ENCODE results near the gene TNFRSF18.

TNFRSF18 gene

DNA sequence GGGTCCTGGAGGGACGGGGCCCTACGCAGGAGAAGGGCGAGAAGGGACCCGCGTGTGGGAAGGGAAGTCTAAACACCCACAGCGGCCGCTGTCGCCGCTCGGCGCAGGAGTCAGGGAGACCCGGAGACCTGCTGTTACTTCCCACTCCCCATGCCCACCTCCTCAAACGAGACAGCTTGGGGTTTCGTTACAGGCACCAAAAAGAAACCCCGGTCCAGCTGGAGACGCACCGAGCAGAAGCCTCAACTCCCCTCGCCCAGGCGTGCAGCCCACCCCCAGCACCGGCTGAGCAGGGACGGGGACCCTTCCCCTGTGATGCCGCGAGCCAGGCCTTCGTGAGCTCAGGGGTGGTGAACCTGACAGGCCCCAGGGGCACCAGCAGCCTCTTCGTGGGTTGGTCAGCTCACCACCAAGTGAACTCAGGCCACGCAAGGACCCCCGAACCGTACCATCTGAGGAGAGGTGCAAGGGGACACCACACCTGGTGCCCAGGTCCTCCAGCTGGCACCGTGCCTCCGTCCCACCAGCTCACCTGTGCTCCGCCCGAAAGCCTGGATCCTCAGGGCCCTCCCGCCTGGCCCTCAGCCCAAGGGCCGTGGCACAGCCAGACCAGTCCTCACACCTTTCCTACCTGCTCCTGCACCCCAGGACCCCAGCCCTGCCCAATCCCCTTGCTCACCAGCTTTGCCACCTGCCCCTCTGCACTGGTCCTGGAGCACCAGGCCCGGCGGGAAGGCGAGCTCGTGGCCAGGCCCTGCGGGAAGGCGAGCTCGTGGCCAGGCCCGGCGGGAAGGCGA lies 20.4 kb upstream of the TNFRSF18 start:
- no peak for DNase-seq

DNA sequence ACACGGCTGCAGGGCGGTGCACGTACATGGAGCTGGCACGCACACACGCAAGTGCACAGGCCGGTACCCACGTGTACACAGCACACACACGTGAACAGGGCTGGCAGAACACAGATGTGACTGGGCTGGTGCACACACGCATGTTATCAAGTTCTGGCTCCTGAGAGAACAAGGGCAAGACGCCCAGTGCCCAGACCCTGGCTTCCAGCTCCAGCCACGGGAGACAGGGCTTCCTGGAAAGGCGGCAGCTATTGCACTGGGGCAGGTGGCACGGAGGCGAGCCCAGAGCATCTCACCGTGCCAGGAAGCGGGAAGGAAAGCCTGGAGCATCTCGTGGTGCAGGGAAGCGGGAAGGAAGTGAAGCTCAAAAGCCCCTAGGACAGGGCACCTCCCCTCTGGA lies 19.5 kb upstream of the TNFRSF18 start:
- DNase-seq, result no peak

DNA sequence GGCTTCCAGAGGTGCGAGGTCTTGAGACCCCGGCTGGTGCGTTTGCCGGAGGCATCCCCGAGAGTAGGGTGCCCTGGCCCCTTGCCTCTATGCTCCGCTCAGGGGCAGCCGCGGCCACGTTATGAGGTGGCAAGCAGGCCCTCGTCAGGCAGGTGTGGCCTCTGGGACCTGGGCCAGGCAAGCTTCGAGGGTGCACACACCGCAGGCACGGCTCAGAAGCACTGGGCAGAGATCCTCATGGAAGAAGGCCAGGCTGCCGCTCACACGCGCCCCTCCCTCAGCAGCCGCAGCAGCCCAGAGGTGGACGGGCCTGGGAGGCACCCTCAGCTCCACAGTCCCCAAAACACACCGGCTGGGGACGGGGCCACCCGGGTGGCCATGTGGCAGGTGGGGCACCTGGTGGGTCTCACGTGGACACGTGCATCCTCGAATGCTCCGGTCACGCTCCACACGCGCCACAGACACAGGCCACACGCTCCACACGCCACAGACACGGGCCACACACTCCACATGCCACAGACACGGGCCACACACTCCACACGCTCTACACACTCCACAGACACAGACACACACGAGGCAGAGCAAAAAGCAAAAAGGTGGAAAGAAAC lies 18.9 kb upstream of the TNFRSF18 start:
- no peak for DNase-seq

DNA sequence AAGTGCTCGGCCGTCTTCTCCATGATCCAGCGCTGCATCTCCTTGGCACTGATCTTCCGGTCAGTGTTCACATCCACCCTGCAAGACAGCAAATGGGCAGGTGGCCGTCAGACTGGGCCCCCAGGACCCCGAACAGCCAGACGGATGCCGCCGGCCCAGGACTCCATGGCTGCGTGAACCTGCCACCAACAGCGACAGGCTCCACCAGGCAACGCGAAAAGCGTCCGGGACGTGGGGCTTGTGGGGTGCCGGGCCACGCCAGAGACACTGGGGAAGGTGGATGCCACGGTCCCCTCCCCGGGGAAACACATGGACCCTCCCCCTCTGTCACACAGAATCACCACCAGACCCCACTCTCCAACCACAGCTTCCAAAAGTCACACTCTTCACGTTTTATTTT lies 17.5 kb upstream of the TNFRSF18 start:
- DNase-seq, result no peak

DNA sequence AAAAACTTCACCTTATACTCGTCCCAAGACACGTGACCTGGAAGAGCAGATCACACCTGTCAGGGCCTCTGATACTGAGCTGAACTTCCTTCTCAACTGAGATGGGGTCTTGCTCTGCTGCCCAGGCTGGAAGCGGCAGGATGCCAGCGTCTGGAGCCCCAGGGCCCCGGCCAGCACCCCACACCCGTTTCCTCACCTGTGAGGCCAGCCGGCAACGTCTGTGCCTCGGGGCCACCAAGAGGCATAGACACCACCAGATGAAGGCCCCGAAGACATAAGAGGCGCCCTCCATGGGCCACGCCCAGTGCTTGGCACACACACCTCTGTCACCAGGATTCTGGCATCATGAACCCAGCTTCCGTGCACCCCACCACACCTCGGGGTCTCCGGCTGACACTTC lies 16.9 kb upstream of the TNFRSF18 start:
- DNase-seq, result no peak

DNA sequence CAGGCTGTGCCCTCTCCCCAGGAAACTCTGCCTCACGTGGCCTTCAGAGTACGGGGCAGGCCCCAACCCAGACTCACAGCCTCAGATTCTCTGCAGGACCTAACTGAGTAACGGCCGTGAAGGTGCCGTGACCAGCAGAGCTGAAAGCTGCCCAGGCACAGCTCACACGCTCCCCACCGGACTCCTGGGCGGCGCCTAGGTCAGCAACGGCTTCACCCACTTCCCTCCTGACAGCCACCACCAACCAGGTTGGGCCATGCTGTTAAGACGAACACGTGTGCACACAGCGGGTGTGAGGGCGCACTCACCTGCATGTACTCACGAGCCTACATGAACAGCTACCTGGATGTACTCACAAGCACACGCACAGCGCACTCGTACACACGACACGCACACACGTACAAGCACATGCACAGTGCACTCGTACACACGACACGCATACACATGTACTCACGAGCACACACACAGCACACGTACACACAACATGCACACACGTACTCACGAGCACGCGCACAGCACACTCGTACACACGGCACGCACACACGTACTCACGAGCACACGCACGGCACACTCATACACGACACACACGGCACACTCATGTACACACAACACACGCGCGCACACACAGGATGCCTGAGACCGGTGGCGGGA lies 16.3 kb upstream of the TNFRSF18 start:
- no peak for DNase-seq

DNA sequence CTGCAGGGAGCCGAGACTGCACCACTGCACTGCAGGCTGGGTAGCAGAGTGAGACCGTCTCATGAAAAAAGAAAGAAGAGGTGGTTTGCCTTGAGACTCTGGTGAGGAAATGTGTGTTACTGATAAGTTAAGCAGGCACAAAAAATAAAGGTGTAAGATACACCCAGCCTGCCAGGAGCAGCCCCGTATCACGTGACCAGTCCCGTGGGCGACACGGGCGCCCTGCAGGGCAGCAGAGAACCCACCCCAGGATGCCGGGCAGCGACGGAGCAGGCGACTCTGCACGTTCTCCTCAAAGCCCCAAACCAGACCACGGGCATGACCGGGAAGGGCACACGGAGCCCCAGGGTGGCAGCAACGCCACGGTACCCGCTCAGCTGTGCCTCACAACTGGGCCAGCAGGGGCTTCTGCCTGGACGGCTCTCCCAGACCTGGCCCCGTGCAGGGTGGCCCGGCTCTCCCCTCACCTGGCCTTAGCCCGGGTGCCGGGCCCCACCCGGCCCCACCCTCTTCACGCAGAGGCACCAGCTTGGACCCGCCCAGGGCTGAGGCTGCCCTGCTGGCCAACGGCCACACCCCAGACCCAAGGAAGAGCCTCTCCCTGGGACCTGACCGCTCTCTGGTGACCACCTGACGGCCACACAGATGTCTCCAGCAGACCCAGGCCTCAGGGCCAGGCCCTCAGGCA lies 15.6 kb upstream of the TNFRSF18 start:
- DNase-seq, result no peak

DNA sequence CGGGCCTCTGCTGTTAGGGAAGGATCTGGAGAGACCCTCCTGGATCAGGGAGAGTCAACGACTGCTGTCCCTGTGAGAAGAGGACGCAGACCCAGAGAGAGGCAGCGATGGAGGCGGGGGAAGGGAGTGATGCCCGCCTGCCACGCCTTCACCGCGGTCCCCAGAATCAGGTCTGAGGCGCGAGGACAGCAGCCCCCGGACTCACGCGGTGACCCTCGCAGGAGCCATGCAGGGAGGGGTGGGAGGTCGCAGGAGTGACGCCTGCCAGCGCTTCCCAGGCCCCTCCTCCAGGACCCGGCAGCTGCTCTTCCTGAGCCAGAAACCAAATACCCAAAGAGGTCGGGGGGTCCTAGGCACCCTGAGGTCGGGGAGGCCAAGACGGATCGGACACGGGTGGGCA lies 13.8 kb upstream of the TNFRSF18 start:
- no peak for DNase-seq

DNA sequence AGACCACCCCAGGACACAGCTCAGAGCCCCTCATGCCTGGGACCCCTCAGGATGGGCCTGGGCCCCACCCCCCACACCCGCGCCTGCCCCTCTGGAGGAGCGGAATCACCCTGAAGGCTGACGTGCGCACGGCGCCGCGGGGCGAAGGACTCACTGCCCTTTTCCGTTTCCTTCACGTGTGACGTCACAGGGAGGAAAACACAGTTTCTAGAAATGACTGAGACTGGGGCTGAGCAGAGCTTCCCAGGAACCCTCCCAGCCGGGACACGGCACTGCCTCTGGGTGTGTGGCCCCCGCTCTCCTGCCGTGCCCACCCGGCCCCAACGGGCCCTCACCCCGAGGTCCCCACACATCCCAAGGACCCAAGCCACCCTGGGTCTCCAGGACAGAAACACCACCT lies 12.9 kb upstream of the TNFRSF18 start:
- DNase-seq, result no peak

DNA sequence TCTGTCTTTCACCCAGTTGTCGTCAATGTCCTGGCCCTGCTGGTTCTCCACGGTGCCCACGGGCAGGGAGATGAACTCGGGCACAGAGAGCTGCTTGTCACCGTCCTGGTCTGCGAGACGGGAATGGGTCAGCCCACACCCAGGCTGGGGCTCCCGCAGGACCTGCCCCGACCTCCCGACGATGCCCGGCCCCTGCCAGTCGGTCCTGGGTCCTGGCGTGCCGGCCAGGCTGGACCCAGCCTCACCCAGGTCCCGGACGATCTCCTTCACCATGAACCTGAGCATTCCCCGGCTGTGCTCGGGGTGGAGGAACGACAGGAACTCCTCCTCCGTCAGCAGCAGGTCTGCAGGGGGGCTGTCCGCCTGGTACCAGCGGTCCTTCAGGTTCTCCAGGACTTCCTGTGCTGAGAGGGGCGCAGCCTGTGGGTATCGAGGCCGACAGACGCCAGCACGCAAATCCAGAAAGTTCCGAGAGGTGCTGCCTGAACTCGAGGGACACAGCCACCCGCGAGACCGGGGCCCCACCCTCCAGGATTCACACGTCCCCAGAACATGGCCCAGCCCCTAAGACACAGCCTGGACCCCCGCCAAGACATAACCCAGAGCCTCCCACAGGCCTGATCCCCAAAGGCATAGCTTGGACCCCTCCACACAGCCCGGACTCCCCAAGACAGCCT lies 12.3 kb upstream of the TNFRSF18 start:
- no peak for DNase-seq

DNA sequence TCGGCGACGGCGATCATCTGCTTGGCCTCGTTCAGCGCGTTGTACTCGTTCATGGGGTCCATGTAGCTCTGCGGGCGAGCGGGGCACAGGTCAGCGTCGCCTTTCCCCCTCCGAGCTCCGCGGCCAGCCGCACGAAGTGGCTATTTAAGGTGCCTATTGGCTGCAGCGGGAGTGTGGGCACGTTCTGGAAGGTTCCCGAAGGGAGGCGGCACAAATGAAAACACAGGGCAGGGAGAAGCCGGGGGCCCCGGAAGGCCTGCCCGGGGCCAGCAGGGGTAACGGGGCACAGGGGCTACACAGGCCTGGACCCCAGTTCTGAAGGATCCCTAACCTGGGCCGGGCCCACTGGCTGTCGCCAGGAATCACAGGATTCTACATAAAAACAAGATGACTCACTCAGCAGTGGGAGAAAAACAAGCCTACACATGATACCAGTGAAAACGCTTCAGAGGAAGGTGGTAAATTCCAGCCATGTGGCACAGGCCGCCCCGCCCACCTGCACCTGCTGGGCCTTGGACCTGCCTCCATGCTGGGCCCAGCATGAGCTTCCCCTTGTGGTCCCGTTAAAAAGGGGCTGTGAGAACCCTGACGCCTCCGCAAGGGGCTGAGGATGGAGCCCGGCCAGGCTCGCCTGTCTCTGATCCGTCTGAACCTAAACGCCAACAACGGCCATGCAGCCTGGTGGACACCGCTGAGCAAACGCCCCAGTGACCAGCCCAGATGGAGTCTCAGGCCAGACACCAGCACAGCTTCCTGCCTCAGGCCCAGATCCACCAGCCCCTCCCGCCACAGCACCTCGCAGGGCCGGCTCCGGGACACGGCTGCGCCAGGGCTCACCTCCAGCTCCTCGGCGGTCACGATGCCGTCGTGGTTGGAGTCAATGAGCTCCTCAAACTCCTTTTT lies 11.5 kb upstream of the TNFRSF18 start:
- DNase-seq, result no peak

DNA sequence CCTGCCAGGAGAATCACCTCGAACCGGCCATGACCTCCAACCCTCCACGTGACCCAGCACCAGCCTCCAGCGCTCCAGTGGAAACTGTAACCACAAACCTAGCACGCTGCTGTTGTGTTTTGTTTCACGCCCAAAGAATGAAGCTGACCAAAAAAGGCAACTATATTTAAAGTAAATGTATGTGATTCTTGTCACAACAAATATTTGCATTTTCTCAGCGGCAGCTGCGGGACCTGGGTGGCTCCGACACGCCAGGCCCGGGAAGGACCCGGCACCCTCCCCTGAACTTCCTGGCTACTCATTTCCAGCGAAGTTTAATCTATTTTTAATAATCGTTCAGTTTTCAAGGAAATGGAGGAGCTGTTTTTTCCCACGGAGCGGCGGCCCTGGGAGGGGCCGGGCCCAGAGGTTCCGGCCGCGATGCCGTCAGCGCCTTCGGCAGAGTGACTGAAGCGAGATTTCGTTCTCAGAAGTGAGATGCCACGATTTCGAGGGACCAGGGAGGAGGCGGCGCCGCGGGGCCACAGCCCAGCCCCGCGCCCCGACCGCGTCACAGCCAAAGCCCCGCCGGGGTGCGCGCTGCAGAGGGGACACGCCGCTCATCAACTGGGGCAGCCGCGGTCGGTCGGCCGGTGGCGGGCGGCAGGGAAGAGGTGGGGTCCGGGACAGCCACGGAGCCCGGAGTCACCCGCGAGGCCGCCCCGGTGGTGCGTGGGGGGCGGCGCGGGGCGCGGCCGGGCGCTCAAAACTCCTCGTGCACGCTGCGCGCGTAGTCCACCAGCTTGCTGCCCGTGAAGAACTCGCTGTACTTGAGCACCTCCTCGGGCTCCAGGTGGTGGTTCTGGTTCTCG lies 10.6 kb upstream of the TNFRSF18 start:
- DNase-seq, result no peak

DNA sequence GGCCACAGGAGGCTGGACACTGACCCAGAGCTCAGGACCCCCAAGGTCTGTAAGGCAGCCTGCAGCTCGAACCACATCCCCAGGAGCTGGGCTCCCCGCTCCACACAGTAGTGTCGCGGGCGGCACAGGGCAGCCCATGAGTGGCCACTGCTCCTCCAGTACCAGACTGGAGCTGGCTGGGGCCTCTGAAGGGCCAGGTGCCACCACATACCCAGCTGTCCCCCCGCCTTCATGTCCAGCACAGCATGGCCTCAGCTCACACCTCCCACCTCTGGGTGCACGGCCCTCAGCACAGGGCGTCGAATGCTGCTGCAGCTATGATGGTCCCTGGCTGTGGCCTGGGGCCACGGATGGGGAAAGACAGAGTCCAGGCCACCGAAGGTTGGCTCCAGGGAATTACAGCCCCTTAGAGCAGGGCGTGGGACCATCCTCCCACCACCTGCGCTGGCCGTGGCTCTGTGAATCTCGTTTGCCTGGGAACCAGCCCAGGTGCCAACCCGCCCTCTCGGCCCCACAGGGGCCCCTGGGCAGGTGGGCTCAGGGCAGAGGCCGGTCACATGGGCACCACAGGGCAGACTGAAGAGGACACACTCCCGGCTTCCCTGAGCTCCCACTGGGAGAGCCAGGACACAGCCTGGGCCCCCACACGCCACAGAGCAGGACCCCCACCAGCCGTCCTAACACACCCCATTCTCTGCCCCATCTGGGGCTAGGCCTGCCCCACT lies 9.7 kb upstream of the TNFRSF18 start:
- DNase-seq, result no peak

DNA sequence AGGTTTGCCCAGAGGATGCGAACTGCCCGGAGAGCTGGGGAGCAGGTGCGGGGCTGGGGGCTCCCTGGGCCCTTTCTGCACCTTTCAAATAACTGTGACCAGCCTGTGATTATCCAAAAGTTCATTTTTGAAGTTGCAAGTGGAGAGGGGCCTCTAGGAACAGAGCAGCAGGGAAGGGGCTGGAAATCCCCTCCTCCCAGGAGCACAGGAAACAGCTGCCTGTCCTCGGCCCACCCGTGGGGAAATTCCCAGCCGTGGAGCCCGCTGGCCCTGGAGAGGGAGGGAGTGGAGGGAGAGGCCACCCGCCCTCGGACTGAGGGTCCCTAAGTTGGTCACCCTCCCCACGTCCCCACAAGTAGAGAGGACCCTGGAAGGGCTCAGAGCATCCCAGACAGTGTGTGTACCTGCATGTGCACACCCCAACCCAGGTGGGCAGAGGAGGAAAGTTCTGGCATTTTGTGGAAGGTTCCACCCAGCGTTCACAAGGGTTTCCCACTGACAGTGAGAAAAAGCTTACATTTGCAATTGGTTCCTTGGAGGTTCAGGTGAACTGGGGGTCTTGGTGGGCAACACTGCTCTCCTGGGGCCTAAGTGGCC lies 8.8 kb upstream of the TNFRSF18 start:
- DNase-seq, result no peak

DNA sequence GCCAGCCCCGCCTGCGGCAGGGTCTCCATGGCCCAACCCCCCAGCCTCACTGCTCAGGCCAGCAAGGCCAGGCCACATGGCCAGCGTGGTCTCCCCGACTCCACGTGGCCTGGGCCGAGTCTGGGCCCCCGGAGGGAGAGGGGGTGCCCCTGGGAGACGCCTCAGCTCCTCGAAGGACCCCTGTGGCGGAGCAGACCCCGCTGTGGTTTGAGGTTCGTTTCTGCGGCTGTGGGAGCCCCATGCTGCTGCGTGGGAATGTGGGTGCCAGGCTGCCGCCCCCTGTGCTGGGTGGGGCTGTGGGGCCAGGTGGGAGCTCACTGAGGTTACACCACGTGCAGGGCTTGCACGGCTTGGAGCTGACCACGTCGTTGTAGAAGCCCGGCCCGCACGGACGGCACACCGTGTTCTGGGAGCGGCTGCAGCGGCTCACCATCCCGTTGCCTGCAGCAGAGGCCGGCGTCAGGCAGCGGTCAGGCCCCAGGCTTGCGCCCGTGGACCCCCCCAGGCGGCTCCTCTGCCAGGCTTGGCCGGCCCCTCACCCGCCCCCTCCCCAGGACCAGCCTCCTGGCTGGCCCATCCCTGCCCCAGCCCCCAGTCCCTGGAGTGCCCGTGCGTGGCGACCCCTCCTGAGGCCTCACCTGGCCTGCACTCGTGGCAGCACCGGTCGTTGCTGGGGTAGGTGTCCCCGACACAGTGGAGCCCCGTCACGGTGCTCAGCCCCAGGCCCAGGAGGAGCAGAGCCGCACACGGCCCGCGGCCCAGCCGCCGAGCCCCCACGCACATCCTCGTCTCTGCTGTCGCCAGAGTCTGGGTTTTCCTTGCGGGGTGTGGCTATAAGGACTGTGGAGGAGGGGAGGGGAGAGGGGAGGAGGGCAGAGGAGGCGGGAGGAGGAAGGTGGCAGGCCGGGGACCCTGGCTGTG lies 7.2 kb upstream of the TNFRSF18 start, which contains the start of gene TNFRSF4:
TNFRSF4 (minus strand) TSS at position 809 of the 921 bp plus-strand sequence; CDS start at position 783, 26 bp downstream.
- no peak for DNase-seq

DNA sequence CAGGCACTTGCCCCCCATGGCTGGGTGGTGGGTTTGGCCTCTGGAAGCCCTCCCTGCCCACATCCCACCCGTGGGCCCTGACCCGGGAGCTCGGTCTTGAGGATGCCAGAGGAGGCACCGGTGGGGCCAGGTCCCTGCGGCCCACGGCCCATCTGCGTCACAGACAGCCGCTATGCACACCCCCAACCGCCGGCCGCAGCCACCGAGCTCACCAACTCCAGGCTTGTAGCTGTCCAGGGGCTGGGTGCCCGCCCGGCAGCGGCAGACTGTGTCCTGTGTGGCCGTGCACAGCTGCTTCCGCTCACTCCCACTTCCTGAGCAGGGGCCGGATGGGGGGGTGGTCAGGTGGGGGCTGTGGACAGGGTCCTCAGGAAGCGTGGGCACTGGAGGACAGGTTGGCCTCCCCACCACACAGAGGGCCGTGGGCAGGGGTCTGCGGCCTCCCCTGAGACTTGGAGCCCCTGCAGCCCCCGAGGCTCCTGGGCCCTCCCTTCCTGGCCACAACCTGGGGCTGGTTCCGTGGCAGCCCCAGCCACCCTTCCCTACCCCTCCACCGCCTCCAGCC lies 6.5 kb upstream of the TNFRSF18 start:
- no peak for DNase-seq

DNA sequence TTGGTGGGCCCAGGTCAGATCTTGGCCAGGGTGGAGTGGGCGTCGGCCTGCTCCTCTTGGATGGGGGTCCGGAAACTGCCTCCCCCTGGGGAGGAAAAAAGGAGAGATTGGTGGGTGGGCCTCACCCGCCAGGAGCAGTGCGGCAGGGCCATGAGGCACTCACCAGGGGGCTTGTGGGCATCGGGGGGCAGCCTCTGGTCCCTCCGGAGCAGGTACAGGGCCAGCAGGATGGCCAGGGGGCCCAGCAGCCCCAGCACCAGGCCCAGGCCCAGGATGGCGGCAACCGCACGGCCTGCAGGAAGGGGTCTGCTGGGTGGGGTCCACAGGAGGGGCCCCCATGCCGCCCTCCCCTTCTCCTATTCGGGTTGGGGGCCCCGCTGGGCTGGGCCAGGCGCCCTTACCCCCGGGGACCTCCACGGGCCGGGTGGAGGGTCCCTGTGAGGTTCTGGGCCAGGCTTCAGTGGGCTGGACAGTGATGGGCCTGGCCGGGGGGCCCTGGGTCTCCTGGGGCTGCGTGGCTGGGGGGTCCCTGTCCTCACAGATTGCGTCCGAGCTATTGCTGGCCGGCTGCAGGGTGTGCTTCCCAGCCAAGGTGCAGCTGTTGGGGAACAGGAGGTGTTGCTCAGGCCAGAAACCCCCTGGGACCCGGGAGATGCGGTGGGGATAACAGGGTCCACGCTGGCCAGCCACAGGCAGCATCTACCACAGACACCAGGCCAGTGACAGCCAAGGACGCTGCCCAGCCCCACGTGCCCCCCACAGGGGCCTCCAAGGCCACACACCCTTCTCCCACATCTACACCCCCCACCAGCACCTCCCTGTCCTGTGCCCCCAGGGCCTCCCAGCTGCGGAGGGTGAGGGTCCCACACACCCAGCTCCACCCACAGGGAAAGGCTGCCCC lies 5.4 kb upstream of the TNFRSF18 start:
- no peak for DNase-seq

All from RPMI8226 (cell line).